ENCODE data around the gene GTSE1. TPM values are rescaled to one million over a fixed set of nuclear protein-coding genes. Genes with fewer than 3 reads are reported as not detected.
A peak's percentile ranks its signal among the peaks of the same experiment; 100 is the strongest.

GTSE1 gene
- total RNA-seq: 1 to 10 TPM; 1.0 to 2.3 TPM
- 1 to 10 TPM; 1.2 to 1.3 TPM for polyA plus RNA-seq
- long read RNA-seq, donor 1, partial matches to known transcripts: 0 of 1 reads
- long read RNA-seq, donor 1, other reads (novel, unspliced or antisense): 0 of 1 reads
- long read RNA-seq, donor 2: 0 reads
- long read RNA-seq, donor 3, partial matches to known transcripts: 0 of 1 reads
- long read RNA-seq, donor 3, other reads (novel, unspliced or antisense): 0 of 1 reads
- long read RNA-seq, donor 4: 0 reads
- long read RNA-seq, donor 5, partial matches to known transcripts: 0 of 2 reads
- long read RNA-seq, donor 5, other reads (novel, unspliced or antisense): 0 of 2 reads

- ATAC-seq (ENCODE audit: insufficient read depth, low FRiP score) (peak; percentile 99), DNase-seq (peak; percentile 98 to 99 (median 98))
- Histone ChIP-seq H3K27ac (ENCODE audit: low read depth in 1 of 2, low read length in 1 of 2) (peak within 1 kb of the TSS; percentile 94 to 95), H3K4me3 (peak within 1 kb of the TSS; percentile 40), H3K4me1 (ENCODE audit: control insufficient read depth in 5 of 5, insufficient read depth in 5 of 5, low read length in 5 of 5) (peaks cover 0 to 23% (median 6%) of the 10 kb centered on the region in 5 donors), H3K27me3 (ENCODE audit: control insufficient read depth in 3 of 3, insufficient read depth in 3 of 3, low read length in 2 of 3) (no peaks in the 10 kb centered on the region), H3K9me3 (ENCODE audit: control insufficient read depth in 4 of 4, insufficient read depth in 3 of 4, low read length in 3 of 4) (peaks cover 0 to 4% (median 0%) of the 10 kb centered on the region in 4 donors), H3K36me3 (ENCODE audit: control insufficient read depth in 4 of 4, insufficient read depth in 4 of 4, low read length in 4 of 4) (peaks cover 7 to 15% (median 14%) of the 10 kb centered on the region in 4 donors), H3K9ac (ENCODE audit: insufficient read depth in 1 of 2, low read length in 2 of 2) (peak within 1 kb of the TSS; percentile 17 to 46)
- no peak for TF ChIP-seq CTCF (IDR thresholded peaks at IDR 0.05; ENCODE audit: control extremely low read depth, extremely low read depth)
- WGBS, 2 donors: 1% methylated on average over 76 of the region's 76 CpGs
Observed at GRCh38 chr22:46296257-46297150, at the start of gene GTSE1. GTSE1 (plus strand) TSS chr22:46296870; CDS start chr22:46297401, 531 bp downstream.

- no peaks in the 10 kb centered on the region for H3K9me3 ChIP-seq (ENCODE audit: control insufficient read depth in 4 of 4, insufficient read depth in 3 of 4, low read length in 3 of 4)
- ATAC-seq (ENCODE audit: insufficient read depth, low FRiP score) (no peak), DNase-seq (no peak)
- H3K4me3 ChIP-seq: no peak overlapping the region
- peaks cover 2 to 26% (median 5%) of the 10 kb centered on the region in 5 donors for H3K4me1 ChIP-seq (ENCODE audit: control insufficient read depth in 5 of 5, insufficient read depth in 5 of 5, low read length in 5 of 5)
- H3K27me3 ChIP-seq (ENCODE audit: control insufficient read depth in 3 of 3, insufficient read depth in 3 of 3, low read length in 2 of 3): no peaks in the 10 kb centered on the region
- no peak overlapping the region for H3K9ac ChIP-seq (ENCODE audit: insufficient read depth in 1 of 2, low read length in 2 of 2)
- TF ChIP-seq CTCF (IDR thresholded peaks at IDR 0.05; ENCODE audit: control extremely low read depth, extremely low read depth): no peak
- no peak overlapping the region for H3K27ac ChIP-seq (ENCODE audit: low read depth in 1 of 2, low read length in 1 of 2)
- H3K36me3 ChIP-seq (ENCODE audit: control insufficient read depth in 4 of 4, insufficient read depth in 4 of 4, low read length in 4 of 4): peaks cover 0 to 11% (median 7%) of the 10 kb centered on the region in 4 donors
- WGBS, 2 donors: 93 to 94% methylated on average over 2 of the region's 2 CpGs
Observed at GRCh38 chr22:46247443-46247975, 49.2 kb upstream of the GTSE1 start.

GRCh38 chr22:46250035-46250782 lies 46.5 kb upstream of the GTSE1 start, which contains the start of gene CDPF1:
CDPF1 (minus strand) TSS chr22:46250293; CDS start chr22:46248284, 2,009 bp downstream.
- H3K9ac ChIP-seq (ENCODE audit: insufficient read depth in 1 of 2, low read length in 2 of 2): peak within 1 kb of the TSS; percentile 23 to 46
- peaks cover 0 to 4% (median 0%) of the 10 kb centered on the region in 4 donors for H3K36me3 ChIP-seq (ENCODE audit: control insufficient read depth in 4 of 4, insufficient read depth in 4 of 4, low read length in 4 of 4)
- ATAC-seq (ENCODE audit: insufficient read depth, low FRiP score) (peak; percentile 99), DNase-seq (peak; percentile 82 to 93 (median 88))
- WGBS, 2 donors: 0% methylated on average over 70 to 89 of the region's 89 CpGs
- peaks cover 2 to 22% (median 5%) of the 10 kb centered on the region in 5 donors for H3K4me1 ChIP-seq (ENCODE audit: control insufficient read depth in 5 of 5, insufficient read depth in 5 of 5, low read length in 5 of 5)
- no peak for TF ChIP-seq CTCF (IDR thresholded peaks at IDR 0.05; ENCODE audit: control extremely low read depth, extremely low read depth)
- H3K9me3 ChIP-seq (ENCODE audit: control insufficient read depth in 4 of 4, insufficient read depth in 3 of 4, low read length in 3 of 4): no peaks in the 10 kb centered on the region
- H3K4me3 ChIP-seq: peak within 1 kb of the TSS; percentile 77
- peak within 1 kb of the TSS; percentile 90 to 97 for H3K27ac ChIP-seq (ENCODE audit: low read depth in 1 of 2, low read length in 1 of 2)
- H3K27me3 ChIP-seq (ENCODE audit: control insufficient read depth in 3 of 3, insufficient read depth in 3 of 3, low read length in 2 of 3): no peaks in the 10 kb centered on the region
